Psoas muscle (tissue), 8 donors: ENCODE results near the gene MAGEC3. TPM values are rescaled to one million over a fixed set of nuclear protein-coding genes. Genes with fewer than 3 reads are reported as not detected.

Source experiments
- ATAC-seq, 4 donors: fragments of 200-7000 bp; cut with Tn5 transposase; one replicate each; pipeline ENCODE4 v1.9.1; 2020; ENCODE audit warnings: moderate library complexity in 3 of 4, mild to moderate bottlenecking in 2 of 4
- DNase-seq, 2 donors: peaks; one replicate each; pipeline ENCODE4 v3.0.0-alpha.2; 2020
- H3K27ac ChIP-seq: fragments of 200-600 bp; one replicate; pipeline ENCODE4 v1.8.0; 2022
- H3K27me3 ChIP-seq, 3 donors: fragments of 200-600 bp in 1 of 3; one replicate each; pipeline versions ENCODE4 v1.6.1 to v1.8.0; 2013 to 2022; ENCODE audit warnings: low read length in 2 of 3, mild to moderate bottlenecking in 2 of 3, moderate library complexity in 1 of 3; ENCODE audit not compliant: insufficient read depth in 3 of 3
- H3K36me3 ChIP-seq, 2 donors: fragments of 200-600 bp in 1 of 2; one replicate each; pipeline versions ENCODE4 v1.6.1 to v1.8.0; 2013 to 2022; ENCODE audit warnings: low read depth in 1 of 2, mild to moderate bottlenecking in 1 of 2, moderate library complexity in 1 of 2; ENCODE audit not compliant: insufficient read depth in 1 of 2
- H3K4me1 ChIP-seq: fragments of 200-600 bp; one replicate; pipeline ENCODE4 v1.8.0; 2022
- H3K4me3 ChIP-seq: fragments of 200-600 bp; one replicate; pipeline ENCODE4 v1.8.0; 2022; ENCODE audit warnings: mild to moderate bottlenecking
- H3K9me3 ChIP-seq: fragments of 200-600 bp; one replicate; pipeline ENCODE4 v1.8.0; 2022
- WGBS, 3 donors: extraction: QIAGEN DNeasy Blood & Tissue Kit; methylation state at CpG; one replicate each; pipeline versions ENCODE4 v1.1.6 to v1.1.7; 2013; 5-methylcytosine and 5-hydroxymethylcytosine counted together
- intact Hi-C, 2 donors: fragments of 100-400 bp; cut with DNase I; formaldehyde crosslinking; loops; one replicate each; pipeline versions ENCODE4 v1.11.0 to v1.14.2; 2022
- polyA plus RNA-seq, 3 donors: library from polyadenylated mRNA; stranded (reverse); fragments of 200-250 nt; gene quantifications; one replicate each; pipeline ENCODE4 v1.2.3, GENCODE V29; 2013
- total RNA-seq, 4 donors: library from RNA; stranded (reverse); fragmentation: NEBNext Ultra II Directional in 2 of 4; extraction: Animal tissue kit (Norgen Biotek cat#: 25700) in 2 of 4; gene quantifications; one replicate each; pipeline versions ENCODE4 v1.2.1 to v1.2.4, GENCODE V29; 2021 to 2023
- TF ChIP-seq, protein P1 (sequence below): fragments of 200-600 bp; IDR thresholded peaks from one replicate; pipeline ENCODE4 v1.8.0; 2022; ENCODE audit warnings: antibody characterized with exemption
- donor health status: healthy with polysubstance abuse.
- donor health status: DM: no; HTN: no; CAD: no; lungs with moderate emphysema.
- donor health status: Bipolar disorder and iron deficiency.
- donor health status: healthy.
- donor health status: DM: yes; HTN: yes; CAD: no.
- donor health status: DM: no; HTN: no; CAD: no.
- donor health status: DM: no; HTN: no; CAD: no.
- donor health status: DM: yes; HTN: yes; CAD: no.

MAGEC3 gene
- total and polyA plus RNA-seq, 7 donors: not detected

DNA sequence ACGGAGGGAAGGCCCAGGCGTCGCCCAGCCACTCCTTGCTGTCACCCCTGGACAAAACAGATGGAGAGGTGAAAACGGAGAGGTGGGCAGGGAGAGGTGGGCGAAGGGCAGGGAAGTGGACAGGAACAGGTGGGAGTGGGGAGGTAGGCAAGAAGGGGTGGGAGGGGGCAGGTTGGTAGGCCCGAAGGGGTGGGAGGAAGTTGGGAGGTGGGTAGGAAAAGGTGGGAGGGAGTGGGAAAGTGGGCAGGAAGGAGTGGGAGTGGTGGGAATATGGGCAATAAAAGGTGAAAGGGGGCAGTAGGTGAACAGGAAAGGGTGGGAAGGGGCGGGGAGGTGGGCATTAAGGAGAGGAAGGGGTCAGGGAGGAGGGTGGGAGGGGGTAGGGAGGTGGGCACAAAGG lies 56.6 kb downstream of the MAGEC3 start:
- TF ChIP-seq, protein P1, sequence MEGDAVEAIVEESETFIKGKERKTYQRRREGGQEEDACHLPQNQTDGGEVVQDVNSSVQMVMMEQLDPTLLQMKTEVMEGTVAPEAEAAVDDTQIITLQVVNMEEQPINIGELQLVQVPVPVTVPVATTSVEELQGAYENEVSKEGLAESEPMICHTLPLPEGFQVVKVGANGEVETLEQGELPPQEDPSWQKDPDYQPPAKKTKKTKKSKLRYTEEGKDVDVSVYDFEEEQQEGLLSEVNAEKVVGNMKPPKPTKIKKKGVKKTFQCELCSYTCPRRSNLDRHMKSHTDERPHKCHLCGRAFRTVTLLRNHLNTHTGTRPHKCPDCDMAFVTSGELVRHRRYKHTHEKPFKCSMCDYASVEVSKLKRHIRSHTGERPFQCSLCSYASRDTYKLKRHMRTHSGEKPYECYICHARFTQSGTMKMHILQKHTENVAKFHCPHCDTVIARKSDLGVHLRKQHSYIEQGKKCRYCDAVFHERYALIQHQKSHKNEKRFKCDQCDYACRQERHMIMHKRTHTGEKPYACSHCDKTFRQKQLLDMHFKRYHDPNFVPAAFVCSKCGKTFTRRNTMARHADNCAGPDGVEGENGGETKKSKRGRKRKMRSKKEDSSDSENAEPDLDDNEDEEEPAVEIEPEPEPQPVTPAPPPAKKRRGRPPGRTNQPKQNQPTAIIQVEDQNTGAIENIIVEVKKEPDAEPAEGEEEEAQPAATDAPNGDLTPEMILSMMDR: no peak
- Histone ChIP-seq H3K27me3 (no peaks in the 10 kb centered on the region), H3K27ac (no peak overlapping the region), H3K9me3 (no peaks in the 10 kb centered on the region), H3K4me3 (no peak overlapping the region), H3K36me3 (no peaks in the 10 kb centered on the region), H3K4me1 (no peaks in the 10 kb centered on the region)
- DNase-seq (no peak), ATAC-seq (no peak)
- WGBS, 3 donors: 61 to 81% (median 80%) methylated on average over 6 to 7 of the region's 7 CpGs
- intact Hi-C loops: no loop called here

DNA sequence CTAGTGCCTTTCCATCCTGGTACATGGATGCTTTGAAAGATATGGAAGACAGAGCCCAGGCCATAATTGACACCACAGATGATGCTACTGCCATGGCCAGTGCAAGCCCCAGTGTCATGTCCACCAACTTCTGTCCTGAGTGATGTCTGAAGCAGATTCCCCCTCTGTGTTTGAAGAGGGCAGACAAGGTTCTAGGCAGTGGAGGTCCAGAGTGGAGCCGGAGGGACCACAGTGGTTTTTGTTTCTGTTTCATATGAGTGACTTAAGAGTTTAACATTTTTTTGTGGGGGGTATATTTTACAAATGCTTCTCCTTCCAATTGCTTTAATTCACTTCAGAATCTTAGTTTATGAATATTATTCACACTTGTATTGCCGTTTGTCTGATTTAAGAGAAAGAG lies 59.6 kb downstream of the MAGEC3 start:
- H3K27me3 ChIP-seq: no peaks in the 10 kb centered on the region
- H3K9me3 ChIP-seq: no peaks in the 10 kb centered on the region
- 89 to 94% (median 91%) methylated on average over 2 of the region's 2 CpGs for WGBS, 3 donors
- no peak overlapping the region for H3K4me3 ChIP-seq
- ATAC-seq (no peak), DNase-seq (no peak)
- H3K4me1 ChIP-seq: no peaks in the 10 kb centered on the region
- no peak overlapping the region for H3K27ac ChIP-seq
- TF ChIP-seq, protein P1: no peak
- intact Hi-C loops: no loop called here
- no peaks in the 10 kb centered on the region for H3K36me3 ChIP-seq

DNA sequence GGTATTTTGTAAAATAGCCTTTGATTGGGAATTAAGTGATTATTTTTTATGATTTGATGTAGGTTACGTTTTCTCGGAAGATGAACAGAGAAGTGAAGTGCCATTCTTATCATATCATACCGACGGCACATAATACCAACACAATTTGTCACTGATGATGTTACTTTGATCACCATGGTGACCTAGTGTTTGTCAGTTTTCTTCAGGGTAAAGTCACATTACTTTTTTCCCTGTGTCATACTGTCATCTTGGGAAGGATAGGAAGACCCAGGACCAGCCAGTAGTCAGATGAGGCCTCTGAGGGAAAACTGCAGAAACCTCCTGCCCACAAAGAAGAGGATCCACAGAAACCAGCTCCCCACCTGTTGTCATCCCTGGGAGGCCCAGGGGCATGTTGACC lies 64.2 kb downstream of the MAGEC3 start:
- Histone ChIP-seq H3K4me3 (no peak overlapping the region), H3K9me3 (no peaks in the 10 kb centered on the region), H3K27ac (no peak overlapping the region), H3K4me1 (no peaks in the 10 kb centered on the region), H3K36me3 (no peaks in the 10 kb centered on the region), H3K27me3 (no peaks in the 10 kb centered on the region)
- intact Hi-C loops: no loop called here
- WGBS, 3 donors: 63 to 92% (median 86%) methylated on average over 4 of the region's 4 CpGs
- ATAC-seq (no peak), DNase-seq (no peak)
- TF ChIP-seq, protein P1: no peak

DNA sequence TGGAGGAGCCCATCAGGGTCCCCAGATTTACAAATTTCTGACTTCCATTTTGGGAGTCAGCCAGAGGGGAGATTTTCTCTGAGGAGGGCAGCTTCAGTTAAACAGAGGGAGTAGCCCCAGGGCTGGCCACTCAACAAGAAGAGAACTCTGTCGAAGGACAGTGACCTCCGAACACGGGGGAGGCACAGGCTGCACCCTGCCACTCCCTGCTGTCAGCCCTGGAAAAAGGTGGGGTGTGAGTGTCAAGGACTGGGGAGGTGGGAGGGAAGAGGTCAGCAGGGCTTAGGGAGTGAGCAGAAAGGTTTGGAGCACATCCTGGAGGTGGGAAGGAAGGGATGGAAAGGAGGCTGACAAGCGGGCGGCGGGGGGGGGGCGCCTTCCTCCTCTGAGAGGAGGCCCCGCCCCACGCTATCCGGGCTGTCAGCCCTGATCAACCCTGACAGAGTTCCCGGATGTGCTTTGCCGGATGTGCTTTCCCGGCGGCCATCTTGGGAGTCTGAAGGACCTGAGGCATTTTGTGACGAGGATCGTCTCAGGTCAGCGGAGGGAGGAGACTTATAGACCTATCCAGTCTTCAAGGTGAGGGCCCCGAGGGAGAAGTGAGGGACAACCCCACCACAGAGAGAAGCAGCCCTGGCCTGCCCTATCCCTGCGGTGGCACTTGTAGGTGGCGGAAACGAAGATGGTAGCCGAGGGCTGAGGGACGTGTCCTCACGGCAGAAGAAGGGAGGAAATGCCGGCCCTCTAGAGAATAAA lies 65.5 kb downstream of the MAGEC3 start, which contains the start of gene MAGEC1:
MAGEC1 (plus strand) TSS at position 495 of the 756 bp plus-strand sequence. CDS start 1,179 bp downstream, outside the sequence.
- ATAC-seq (no peak), DNase-seq (no peak)
- intact Hi-C loops: no loop called here
- TF ChIP-seq, protein P1: no peak
- no peaks in the 10 kb centered on the region for H3K9me3 ChIP-seq
- no peaks in the 10 kb centered on the region for H3K36me3 ChIP-seq
- H3K4me3 ChIP-seq: no peak within 1 kb of the TSS
- WGBS, 3 donors: 83 to 92% (median 90%) methylated on average over 19 to 25 of the region's 25 CpGs
- no peak within 1 kb of the TSS for H3K27ac ChIP-seq
- no peaks in the 10 kb centered on the region for H3K4me1 ChIP-seq
- no peaks in the 10 kb centered on the region for H3K27me3 ChIP-seq

DNA sequence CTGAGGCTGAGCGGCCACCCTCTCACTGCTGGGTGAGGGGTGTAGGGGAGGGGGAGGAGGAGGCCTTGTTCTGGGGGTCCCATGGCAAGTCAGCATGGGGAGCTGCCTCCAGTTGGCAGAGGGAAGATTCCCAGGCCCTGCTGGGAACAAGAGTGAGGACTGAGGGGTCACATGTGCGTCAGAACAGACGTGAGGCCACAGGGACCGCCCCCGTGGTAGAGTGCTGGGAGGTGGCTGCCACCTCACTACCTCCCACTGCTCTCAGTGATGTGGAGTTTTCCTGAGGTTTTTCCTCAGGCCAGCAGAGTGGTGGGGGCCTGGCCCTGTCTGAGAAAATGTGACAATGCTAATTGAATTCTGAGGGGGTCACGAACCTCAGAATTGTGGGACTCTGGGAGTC lies 66.1 kb downstream of the MAGEC3 start:
- no peak overlapping the region for H3K27ac ChIP-seq
- no peaks in the 10 kb centered on the region for H3K27me3 ChIP-seq
- H3K4me3 ChIP-seq: no peak overlapping the region
- H3K36me3 ChIP-seq: no peaks in the 10 kb centered on the region
- no peaks in the 10 kb centered on the region for H3K4me1 ChIP-seq
- intact Hi-C loops: no loop called here
- H3K9me3 ChIP-seq: no peaks in the 10 kb centered on the region
- TF ChIP-seq, protein P1: no peak
- 76 to 79% (median 79%) methylated on average over 4 to 6 of the region's 6 CpGs for WGBS, 3 donors
- no peak for ATAC-seq
- no peak for DNase-seq
